ENCODE data around the gene NXPE1. TPM values are rescaled to one million over a fixed set of nuclear protein-coding genes. Genes with fewer than 3 reads are reported as not detected.

The NXPE1 gene
- total and polyA plus RNA-seq, 3 donors from 2014 or later, result 1.5 to 9.2 (median 3.9) TPM

DNA sequence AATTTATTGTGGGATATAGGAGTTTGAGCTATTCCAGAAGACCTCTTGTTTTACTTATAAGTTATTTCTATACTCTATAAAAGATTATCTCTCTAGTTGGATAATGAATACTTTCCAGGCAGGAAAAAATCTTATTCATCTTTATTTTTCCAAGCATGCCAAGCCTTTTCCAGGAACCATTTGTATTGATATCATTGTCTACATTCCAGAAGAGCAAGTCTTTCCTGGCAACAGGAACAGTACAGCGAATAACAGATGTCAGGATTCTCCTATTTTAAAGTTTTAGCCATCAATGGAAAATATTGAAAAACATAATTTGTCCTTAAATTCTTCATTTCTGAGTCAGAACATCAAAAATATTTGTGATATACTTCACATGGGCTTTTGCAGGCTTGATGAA is 5.2 kb upstream of the NXPE1 start:
- WGBS, 2 donors, result 74 to 88% methylated on average over 1 of the region's 1 CpG
- H3K4me1 ChIP-seq, result no peaks in the 10 kb centered on the region
- H3K9me3 ChIP-seq, result no peaks in the 10 kb centered on the region
- H3K4me3 ChIP-seq, result no peak overlapping the region
- no peak for TF ChIP-seq POLR2A (IDR thresholded peaks at IDR 0.05)
- TF ChIP-seq, protein P1, sequence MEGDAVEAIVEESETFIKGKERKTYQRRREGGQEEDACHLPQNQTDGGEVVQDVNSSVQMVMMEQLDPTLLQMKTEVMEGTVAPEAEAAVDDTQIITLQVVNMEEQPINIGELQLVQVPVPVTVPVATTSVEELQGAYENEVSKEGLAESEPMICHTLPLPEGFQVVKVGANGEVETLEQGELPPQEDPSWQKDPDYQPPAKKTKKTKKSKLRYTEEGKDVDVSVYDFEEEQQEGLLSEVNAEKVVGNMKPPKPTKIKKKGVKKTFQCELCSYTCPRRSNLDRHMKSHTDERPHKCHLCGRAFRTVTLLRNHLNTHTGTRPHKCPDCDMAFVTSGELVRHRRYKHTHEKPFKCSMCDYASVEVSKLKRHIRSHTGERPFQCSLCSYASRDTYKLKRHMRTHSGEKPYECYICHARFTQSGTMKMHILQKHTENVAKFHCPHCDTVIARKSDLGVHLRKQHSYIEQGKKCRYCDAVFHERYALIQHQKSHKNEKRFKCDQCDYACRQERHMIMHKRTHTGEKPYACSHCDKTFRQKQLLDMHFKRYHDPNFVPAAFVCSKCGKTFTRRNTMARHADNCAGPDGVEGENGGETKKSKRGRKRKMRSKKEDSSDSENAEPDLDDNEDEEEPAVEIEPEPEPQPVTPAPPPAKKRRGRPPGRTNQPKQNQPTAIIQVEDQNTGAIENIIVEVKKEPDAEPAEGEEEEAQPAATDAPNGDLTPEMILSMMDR (IDR thresholded peaks at IDR 0.05), result no peak
- DNase-seq, result no peak
- no peaks in the 10 kb centered on the region for H3K27me3 ChIP-seq
- H3K27ac ChIP-seq, result no peak overlapping the region
- intact Hi-C loops (cut with DNase I; ENCODE audit: low total_unique reads), result no loop called here
- H3K36me3 ChIP-seq (ENCODE audit: low read depth, missing control alignments), result no peaks in the 10 kb centered on the region

DNA sequence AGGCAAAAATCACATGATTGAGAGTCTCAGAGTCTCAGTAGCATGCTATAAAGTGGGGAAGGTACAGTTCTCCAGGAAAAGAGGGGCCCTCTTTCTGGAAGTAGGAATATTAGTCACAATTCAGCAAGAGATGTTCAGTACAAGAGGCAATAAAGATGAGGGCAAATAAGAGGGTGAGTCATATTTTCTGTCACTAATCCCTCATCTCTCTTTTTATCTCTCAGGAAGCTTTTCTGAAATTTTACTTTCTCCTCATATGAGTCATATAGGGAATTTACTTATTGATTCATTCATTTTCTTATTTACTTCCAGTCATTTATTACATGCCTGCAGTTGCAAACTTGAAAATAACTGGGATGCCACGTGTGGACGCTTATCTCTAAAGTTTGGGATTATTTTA is 3.4 kb upstream of the NXPE1 start:
- no peaks in the 10 kb centered on the region for H3K9me3 ChIP-seq
- 58 to 67% methylated on average over 2 of the region's 2 CpGs for WGBS, 2 donors
- no peaks in the 10 kb centered on the region for H3K36me3 ChIP-seq (ENCODE audit: low read depth, missing control alignments)
- no peak overlapping the region for H3K27ac ChIP-seq
- no peak overlapping the region for H3K4me3 ChIP-seq
- intact Hi-C loops (cut with DNase I; ENCODE audit: low total_unique reads), result no loop called here
- no peaks in the 10 kb centered on the region for H3K4me1 ChIP-seq
- no peaks in the 10 kb centered on the region for H3K27me3 ChIP-seq
- TF ChIP-seq, protein P1 (IDR thresholded peaks at IDR 0.05), result no peak
- TF ChIP-seq POLR2A (IDR thresholded peaks at IDR 0.05), result no peak
- DNase-seq, result no peak

DNA sequence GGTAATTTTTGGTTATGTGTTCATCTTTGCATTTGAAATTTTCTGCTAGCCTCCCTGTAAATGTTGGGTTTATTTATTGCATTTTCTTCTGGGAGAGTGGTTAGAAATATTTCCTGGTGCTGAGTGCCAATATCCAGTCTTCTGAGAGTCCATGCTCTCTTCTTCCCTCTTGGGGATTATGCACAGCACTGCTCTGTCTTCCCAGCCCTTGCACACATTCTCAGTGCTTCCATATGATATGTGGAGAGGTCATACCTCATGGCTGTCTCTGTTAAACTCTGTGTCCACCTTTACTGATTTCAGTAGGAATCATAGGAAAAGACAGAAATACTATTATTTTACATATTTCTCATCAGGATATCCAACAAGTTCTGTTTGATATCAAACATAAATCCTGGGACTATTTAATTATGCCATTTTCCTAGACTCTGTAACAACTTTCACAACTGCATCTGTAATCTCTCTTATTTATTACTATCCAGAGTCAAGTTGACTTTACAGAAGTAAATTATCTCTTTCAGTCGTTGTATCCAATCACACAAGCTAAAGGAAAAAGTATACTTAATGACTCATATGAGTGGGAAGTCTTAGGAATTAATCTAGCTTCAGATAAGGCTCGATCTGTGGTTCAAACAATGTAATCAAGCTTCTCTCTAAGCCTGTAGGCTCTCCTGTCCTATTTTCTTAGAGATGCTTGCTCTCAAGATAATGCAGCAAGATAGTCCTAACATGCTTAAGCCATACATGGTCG is 2.7 kb upstream of the NXPE1 start:
- no peaks in the 10 kb centered on the region for H3K27me3 ChIP-seq
- no peak overlapping the region for H3K4me3 ChIP-seq
- no peak overlapping the region for H3K27ac ChIP-seq
- TF ChIP-seq, protein P1 (IDR thresholded peaks at IDR 0.05), result no peak
- no peak for TF ChIP-seq POLR2A (IDR thresholded peaks at IDR 0.05)
- no peaks in the 10 kb centered on the region for H3K36me3 ChIP-seq (ENCODE audit: low read depth, missing control alignments)
- DNase-seq, result no peak
- no peaks in the 10 kb centered on the region for H3K9me3 ChIP-seq
- WGBS, 2 donors, result 34 to 44% methylated on average over 3 of the region's 3 CpGs
- intact Hi-C loops (cut with DNase I; ENCODE audit: low total_unique reads), result no loop called here
- no peaks in the 10 kb centered on the region for H3K4me1 ChIP-seq

DNA sequence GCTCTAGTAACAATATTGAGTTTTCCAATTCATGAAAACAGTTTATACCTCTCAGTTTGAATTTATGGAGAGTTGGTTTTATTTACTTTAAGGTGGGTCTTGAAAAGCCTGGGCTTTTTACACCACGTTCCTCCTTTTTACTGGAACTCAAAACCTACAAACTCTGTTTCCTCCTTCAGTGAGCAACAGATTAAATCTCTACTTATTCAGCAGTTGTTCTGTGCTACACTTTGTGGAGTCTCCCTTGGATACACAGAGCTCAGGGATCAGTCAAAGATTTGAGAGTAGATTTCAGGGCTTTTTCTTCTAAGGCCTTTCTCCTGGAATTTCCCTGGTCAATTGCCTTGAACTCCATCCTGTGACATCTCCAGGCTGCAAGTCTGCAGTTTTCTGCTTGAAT is 3.5 kb downstream of the NXPE1 start:
- no peak for DNase-seq
- no peaks in the 10 kb centered on the region for H3K9me3 ChIP-seq
- H3K4me1 ChIP-seq, result peaks cover 6% of the 10 kb centered on the region
- no peaks in the 10 kb centered on the region for H3K36me3 ChIP-seq (ENCODE audit: low read depth, missing control alignments)
- no peak overlapping the region for H3K4me3 ChIP-seq
- WGBS, 2 donors, result 47% methylated on average over 1 of the region's 1 CpG
- intact Hi-C loops (cut with DNase I; ENCODE audit: low total_unique reads), result no loop called here
- TF ChIP-seq POLR2A (IDR thresholded peaks at IDR 0.05), result no peak
- TF ChIP-seq, protein P1 (IDR thresholded peaks at IDR 0.05), result no peak
- H3K27ac ChIP-seq, result no peak overlapping the region
- H3K27me3 ChIP-seq, result no peaks in the 10 kb centered on the region

DNA sequence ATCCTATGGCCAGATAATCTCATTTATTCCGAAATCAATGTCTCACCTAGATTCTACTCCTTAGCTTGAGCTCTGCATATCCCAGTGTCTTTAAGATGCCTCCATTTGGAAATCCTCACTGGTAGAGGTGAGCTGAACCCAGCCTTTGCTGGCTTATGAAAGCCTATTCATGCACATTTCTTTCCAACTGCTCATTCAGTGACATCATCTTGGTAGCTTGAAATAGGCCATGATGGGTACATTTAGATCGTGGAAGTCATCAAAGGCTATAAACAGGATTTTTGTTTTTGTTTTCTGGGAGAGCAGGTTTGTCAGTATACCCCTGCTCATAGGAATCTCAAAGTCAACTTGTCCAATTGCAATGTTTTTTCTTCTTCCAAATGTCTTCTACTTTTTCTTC is 6.0 kb downstream of the NXPE1 start:
- Histone ChIP-seq H3K4me3 (no peak overlapping the region), H3K9me3 (no peaks in the 10 kb centered on the region), H3K27me3 (no peaks in the 10 kb centered on the region), H3K4me1 (peaks cover 6% of the 10 kb centered on the region), H3K27ac (no peak overlapping the region), H3K36me3 (ENCODE audit: low read depth, missing control alignments) (no peaks in the 10 kb centered on the region)
- WGBS, 2 donors, result 88 to 98% methylated on average over 2 of the region's 2 CpGs
- DNase-seq, result no peak
- intact Hi-C loops (cut with DNase I; ENCODE audit: low total_unique reads), result no loop called here
- TF ChIP-seq, protein P1 (IDR thresholded peaks at IDR 0.05), result no peak
- no peak for TF ChIP-seq POLR2A (IDR thresholded peaks at IDR 0.05)

All from testis (tissue), 3 donors.